Activated CD8-positive, alpha-beta memory T cell treated with anti-CD3 and anti-CD28 coated beads for 4 hours (primary cell): ENCODE results near the gene SNTG2.
A peak's percentile ranks its signal among the peaks of the same experiment; 100 is the strongest.
"Not testable (repeated sequence)": the region's sequence is repeated elsewhere in the genome, so short reads cannot be mapped to it uniquely, and the experiment has no call there.

Experiments used
- DNase-seq, 2 donors: peaks; one replicate each; pipeline ENCODE4 v3.0.0-alpha.2; 2020; ENCODE audit warnings: low read depth in 2 of 2

SNTG2 gene

DNA sequence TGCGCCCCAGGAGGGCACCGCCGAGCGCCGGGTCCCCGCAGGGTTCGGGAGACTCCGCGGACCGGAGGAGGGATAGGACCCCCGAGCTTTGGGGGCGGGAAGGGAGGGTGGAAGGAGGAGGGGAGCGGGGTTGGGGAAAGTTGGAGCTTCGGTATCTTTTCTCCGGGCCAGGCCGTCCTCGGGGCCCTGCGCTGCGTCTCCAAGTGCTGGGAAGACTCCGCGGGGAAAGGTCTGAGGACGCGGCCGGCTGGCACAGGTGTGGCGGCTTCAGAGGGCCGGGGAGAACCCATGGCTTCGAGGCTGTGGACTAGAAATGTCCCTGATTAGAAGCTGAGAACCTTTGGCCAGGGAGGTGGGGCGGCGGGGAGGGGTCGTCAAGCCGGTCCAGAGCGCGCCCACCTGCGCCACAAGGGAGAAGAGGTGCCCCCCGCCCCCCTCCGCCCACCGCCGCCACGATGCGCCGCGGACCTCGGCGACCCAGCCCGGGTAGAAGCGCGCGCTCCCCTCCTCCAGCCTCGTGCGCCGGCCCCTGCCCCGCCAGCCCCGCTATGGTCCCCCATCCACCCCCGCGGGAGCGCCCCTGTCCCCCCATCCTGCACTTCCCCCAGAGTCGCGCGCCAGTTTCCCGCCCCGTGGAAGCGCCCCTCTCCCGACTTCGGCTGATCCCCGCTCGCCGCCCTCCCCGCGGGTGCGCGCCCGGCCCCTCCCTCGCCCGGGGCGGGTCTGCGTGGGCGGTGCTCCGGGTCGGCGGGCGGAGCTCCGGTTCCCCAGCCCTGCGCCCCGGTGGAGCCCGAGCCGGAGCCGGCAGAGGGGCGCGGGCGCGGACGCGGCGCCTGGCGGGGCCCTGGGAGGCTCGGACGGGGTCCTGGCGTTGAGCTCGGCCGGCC lies at the start of gene SNTG2:
Gene SNTG2 (plus strand): TSS at position 770 of the 887 bp plus-strand sequence. CDS start 148 bp downstream, outside the sequence.
- DNase-seq: peak; percentile 26 to 35

DNA sequence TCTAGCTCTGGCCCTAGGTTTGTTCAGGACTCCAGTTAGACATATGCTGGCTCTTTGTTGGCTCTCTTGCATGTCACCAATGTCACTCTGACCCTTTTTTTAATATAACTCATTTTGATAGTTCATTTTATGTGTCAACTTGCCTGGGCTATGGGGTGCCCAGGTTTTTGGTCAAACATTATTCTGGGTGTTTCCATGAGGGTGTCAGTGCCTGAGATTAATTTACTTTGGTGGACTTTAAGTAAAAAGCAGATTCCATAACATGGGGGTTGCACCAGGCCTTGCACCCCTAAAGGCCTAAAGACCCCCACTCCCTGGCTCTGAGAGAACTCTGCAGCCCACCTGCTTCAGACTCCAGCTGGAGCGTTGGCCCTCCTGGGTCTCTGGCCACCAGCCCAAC lies 48.1 kb upstream of the SNTG2 start:
- no peak for DNase-seq

DNA sequence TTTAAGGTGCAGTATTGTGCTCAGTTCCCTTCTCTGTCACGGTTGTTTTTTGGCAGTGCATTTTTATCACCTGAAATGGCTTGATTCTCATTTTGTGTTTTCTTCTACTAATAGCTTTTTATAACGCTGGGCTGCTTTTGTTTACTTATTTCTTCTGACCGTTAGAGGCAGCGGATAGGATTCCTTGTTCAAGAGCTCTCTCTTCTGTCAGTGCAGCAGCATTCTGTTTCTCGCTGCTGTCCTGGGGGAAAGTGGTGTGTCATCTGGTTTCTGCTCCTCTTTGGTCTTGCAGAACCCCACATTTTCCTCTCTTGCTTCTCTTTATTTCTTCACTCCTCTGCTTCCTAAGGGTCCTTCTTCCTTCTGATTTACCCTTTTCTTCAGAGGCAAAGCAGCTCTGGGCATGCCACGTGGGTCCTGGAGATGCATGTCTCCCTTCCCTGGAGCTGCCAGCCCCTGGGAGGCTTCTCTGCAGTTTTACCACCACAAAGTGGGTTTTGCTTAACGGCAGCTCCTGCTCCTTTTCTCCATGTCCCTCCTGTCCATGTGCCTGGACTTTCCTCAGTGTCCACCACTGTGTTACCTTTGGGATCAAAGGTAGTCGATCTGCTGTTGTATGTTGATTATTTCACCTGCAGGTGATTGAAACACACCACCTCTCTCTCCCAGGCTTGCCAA lies 47.3 kb upstream of the SNTG2 start:
- no peak for DNase-seq

DNA sequence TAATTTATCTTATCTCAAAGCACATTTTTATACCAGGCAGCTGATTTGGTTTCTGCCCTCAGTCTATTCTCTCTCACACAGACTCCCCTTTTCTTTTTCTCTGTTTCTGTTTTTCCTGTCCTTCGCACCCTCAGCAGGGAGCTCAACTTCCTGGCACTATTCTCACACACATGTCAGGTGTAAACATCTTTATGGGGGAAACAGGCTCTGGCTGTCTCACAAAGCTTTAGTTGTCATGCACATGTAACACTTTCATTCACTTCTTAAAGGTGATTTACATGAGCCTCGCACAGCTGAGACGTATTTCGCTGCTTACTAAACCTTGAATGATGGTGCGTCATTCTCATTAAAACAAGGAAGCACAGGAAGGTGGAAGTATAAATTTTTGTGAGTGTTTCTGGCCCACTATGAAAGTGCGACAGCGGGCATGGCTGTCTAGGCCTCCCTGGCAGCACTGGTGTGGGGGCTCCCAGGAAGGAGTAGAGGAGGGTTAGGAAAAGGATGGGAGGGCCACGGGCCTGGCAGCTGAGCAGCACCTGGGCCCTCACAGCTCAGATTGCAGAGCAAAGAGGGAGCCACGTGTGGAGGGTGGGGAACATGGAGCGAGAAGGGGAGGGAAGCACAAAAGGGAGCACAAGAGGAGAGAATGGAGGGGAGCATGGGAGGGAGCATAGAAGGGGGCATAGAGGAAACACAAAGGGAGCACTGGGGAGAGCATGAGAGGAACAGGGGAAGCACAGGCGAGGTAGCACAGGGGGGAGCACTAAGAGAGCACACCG lies 46.2 kb upstream of the SNTG2 start:
- DNase-seq: no peak

DNA sequence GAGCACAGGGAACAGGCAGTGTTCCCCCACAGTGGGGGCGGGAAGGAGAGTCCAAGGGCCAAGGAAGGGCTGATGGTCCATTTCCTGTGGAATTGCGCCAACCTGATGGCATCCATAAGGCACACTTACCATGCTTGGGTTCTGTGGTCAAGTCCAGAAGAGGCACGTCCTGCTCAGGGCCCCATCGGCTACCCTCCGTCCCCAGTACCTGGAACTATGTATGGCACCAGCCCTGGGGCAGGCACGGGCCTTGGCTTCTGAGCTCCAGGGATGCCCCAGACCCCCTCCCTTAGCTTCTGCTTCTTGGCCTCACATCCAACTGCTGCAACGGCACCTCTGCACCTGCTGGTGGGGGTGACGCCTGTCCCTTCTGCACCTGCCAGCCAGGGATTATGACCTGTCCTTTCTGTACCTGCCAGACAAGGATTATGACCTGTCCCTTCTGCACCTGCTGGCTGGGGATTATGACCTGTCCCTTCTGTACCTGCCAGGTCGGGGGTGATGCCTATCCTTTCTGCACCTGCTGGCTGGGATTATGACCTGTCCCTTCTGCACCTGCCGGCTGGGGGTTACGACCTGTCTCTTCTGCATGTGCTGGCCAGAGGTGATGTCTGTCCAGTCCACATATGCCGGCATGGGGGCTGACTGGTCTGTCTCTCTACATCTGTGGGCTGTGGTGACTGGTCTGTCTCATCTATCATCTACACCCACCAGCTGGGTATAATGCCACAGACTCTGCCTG lies 45.4 kb upstream of the SNTG2 start:
- DNase-seq: no peak

DNA sequence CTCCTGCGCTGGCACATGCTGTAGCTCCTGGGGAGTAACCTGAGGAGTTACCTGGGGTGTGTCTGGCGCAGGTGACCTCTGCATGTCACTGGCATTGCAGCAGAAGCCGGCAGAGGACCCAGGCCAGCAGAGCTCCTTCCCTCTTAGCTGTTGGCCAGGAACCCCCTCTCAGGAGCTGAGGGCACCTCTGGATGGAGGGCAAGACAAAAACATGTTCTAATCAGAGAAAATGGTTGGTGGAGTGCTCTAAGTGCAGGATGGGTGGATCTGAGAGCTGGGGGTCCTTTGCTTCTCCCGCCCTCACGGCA lies 44.9 kb upstream of the SNTG2 start:
- DNase-seq: no peak

DNA sequence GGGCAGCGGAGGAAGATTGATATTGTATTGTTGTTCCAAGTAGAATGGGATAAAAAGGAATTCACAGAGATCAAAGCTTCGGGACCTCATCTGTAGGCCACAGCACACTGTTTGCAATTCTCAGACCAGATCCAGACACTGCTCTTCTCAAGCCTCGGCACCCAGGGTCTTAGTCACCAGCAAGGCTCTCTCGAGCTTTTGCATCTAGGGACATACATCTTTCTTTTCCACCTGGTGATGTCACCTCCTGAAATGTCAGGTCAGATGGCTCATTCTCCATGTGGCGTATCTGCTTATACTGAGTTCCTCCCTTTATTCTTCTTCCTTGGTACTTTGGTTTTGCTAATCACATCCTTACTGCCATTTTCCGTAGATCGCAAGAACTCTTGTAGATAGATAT lies 42.9 kb upstream of the SNTG2 start:
- DNase-seq: no peak

DNA sequence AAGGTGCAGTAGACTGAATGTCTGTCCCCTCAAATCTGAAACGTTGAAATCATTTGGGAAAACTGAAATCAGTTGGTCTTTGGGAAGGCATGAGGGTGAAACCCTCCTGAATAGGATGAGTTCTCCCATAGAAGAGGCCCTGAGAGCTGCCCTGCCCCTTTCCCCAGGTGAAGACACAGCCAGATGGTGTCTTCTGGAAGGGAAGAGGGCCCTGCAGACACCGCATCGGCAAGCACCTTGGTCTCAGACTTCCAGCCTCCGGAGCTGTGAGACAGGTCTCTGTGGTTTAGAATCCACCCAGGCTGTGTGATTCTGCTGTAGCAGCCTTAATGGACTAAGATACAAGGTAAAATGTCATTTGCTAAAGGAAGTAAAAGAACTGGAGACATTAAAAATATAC lies 42.1 kb upstream of the SNTG2 start:
- no peak for DNase-seq

DNA sequence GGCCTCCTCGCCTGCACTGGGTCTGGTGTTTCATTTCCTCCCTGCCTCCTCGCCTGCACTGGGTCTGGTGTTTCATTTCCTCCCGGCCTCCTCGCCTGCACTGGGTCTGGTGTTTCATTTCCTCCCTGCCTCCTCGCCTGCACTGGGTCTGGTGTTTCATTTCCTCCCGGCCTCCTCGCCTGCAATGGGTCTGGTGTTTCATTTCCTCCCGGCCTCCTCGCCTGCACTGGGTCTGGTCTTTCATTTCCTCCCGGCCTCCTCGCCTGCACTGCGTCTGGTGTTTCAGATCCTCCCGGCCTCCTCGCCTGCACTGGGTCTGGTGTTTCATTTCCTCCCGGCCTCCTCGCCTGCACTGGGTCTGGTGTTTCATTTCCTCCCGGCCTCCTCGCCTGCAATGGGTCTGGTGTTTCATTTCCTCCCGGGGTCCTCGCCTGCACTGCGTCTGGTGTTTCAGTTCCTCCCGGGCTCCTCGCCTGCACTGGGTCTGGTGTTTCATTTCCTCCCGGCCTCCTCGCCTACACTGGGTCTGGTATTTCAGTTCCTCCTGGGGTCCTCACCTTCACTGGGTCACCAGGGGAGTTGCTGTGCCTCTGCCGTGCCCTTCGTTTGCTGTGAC lies 40.8 kb upstream of the SNTG2 start:
- not testable (repeated sequence) for DNase-seq

DNA sequence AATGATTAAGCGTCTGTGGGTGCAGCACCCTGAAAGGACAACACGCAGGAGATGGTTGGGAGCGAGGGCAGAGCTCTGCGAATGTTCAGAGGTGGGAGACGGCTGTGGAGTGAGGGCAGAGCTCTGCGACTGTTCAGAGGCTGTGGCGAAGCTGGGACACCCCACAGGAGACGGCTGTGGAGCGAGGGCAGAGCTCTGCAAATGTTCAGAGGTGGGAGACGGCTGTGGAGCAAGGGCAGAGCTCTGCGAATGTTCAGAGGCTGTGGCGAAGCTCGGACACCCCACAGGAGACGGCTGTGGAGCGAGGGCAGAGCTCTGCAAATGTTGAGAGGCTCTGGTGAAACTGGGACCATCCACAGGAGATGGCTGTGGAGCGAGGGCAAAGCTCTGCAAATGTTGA lies 40.0 kb upstream of the SNTG2 start:
- DNase-seq: no peak

DNA sequence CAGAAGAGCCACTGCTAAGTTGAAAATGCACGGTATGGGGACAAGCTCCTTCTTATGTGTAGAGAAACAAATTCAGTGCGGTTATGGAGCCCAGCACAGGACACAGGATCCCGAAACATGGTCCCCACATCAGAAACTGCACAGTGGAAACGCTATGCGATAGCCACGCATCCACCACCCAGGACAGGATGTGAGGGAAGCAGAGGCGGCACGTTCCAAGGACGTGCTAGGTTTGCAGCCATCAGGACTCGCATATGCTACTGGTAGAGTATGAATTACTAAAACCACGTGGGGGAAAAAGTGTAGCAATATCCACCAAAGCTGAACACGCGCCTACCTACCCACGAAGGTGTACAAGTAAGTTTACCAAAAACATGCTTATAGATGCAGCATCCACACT lies 34.7 kb upstream of the SNTG2 start:
- DNase-seq: no peak

DNA sequence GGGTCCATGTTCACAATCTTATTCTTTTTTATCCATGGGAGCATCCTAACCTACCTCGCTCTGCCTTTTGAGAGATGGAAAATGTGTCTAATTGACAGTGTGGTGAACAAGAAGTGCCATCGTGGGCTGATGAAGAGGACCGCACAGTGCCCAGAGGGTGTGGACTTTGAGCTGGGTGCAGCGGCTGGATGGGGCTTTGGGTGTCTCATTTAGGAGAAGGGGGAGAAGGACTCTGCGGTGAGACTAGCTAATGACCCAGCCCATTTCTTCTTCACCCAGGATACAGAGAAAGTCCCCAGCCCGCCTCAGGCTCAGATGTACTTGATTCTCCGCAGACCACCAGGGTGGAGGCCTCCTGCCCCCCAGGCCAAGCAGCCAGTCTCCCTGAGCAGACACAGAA lies 33.7 kb upstream of the SNTG2 start:
- DNase-seq: no peak

DNA sequence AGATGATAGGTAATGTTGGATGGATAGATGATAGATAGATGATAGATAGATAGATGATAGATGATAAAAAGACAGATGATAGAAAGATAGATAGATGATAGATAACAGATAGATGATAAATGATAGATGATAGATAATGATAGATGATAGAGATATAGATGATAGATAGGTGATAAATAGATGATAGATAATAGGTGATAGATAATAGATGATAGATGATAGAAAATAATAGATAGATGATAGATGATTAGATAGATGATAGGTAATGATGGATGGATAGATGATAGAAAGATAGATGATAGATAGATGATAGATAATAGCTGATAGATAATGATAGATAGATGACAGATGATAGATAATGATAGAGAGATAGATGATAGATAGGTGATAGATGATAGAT lies 31.0 kb upstream of the SNTG2 start:
- no peak for DNase-seq

DNA sequence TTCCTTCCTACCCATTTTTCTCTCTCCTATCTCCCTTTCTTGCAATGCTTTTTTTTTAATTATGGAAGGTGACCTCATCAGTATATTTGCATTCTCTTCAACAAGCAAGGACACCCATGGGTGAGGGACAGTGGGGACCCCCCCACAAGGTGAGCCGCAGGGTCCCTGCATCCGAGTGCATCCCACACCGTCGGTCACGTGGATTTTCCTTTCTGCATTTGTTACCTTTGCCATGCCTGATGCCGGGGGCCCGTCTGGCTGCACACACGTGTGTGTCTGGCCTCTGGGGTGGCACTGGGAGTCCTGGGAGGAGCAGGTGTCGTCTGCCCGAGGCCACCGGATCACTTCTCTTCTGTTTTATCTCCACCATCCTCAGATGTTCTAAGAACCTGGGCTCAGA lies 30.1 kb upstream of the SNTG2 start:
- no peak for DNase-seq

DNA sequence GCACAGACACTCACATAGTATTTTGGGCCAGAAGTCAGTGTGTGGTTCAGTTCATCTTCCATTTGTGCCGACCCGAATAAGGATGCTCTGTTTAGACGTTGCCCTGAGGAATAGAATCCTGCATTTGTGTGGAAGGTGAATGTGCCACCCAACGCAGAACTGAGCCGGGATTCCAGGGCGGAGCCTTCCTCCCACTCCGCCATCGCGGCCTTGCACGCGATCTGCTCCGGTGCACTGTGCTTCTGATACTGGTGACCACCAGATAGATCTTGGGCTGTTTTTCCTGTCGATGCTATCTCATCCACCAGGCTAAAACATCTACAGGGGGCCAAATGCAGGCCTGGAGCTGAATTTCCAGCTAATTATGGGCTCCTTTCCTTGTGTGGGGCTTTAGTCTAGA lies 29.6 kb upstream of the SNTG2 start:
- no peak for DNase-seq

DNA sequence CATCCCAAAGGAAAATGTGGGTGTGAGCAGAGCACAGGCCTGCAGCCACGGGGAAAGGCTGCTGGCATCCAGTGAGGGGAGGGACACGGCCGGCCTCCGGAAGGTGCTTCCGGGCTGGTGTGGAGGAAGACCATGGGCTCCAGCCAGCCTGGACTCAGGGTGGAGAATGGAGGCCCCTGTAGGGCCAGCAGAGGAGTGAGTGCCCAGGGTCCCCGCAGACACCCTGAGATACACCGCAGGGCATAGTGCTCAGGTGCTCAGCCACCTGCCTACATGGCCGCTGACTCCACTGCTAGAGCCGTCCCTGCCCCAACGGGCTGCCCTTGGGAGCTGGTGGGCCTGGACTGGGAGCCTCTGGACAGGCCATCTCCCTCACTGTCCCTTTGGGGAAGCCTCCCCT lies 28.5 kb upstream of the SNTG2 start:
- DNase-seq: no peak

DNA sequence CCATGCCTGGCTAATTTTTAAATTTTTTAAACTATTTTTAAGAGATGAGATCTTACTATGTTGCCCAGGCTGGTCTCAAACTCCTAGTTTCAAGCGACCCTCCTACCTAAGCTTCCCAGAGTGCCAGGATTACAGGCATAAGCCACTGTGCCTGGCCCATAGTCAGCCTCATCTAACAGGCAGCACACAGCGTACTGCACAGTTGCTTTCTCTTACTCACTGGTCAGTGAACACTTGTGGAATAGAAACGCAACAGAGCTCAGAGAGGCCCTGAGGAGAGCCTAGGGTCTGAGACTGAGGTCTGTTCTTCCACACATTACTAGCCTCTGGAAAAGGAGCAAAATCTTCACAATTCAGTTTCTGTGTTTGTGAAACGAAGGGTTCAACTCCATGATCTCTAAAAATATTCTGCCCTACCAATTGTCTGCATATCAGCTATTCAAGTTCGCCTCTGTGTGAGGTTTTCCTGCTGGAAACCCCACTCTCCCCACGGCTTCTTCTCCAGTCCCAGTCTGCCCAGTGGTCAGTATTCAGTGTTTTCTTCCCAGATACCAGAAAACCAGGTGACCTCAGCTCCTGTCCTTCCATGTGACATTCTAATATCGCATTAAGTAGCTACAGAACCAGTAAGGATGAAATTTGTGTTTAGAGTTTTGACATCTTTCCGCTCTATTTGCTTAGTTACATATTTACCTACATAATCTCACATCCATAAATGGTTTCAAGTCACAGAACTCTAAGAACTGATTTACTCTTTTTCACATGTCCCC lies 26.6 kb upstream of the SNTG2 start:
- DNase-seq: no peak

DNA sequence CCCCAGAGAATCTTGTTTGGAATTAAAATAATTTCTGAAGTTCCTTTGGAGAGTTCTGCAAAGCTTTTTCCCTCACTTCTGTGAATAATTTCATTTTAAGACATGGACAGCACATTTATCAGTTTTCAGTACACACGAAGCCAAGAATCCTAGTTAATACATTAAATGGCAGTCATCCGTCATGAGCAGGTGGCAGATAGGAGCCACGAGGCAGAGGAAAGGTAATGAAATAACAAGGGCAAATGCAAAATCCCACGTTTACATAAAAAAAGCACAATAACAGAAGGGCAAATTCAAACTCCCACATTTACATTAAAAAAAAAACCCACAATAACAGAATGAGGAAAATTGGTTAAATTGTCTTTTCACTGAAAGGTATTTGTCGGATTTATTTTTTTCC lies 25.9 kb upstream of the SNTG2 start:
- no peak for DNase-seq

DNA sequence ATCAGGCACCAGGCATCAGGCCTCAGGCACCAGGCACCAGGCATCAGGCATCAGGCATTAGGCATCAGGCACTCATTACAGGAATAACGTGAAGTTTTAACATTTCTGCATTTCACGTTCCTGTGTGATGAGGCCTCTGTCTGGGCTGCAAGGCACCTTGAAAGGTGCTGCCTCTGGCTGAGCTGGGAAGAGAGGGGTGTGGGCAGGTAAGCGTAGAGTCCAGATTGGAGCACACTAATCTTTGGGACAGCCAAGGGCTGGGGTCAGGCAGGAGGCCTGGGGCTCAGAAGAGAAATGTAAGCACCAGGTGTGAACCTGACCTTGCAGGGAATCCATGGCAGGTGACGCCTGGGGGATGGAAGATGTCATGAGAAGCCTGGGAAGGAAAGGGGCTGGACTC lies 25.3 kb upstream of the SNTG2 start:
- DNase-seq: no peak

DNA sequence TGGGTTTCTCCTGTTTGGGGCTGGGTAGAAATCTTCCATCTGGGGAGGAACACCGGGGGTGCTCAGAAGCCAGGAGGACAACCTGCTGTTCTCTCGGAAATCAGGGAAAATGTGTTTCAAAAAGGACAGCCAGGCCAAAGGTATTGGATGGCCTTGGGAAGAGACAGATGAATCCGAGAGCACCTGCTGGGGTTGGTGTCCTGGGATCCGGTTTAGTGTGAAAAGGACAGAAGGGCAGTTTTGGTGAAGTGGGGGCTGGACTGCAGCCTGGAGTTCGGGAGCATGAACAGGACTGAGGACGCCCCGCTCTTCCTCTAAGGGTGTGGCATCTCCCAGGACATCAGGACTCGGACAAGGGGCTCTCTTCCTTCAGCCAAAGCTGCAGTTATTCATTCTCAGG lies 24.9 kb upstream of the SNTG2 start:
- DNase-seq: no peak

DNA sequence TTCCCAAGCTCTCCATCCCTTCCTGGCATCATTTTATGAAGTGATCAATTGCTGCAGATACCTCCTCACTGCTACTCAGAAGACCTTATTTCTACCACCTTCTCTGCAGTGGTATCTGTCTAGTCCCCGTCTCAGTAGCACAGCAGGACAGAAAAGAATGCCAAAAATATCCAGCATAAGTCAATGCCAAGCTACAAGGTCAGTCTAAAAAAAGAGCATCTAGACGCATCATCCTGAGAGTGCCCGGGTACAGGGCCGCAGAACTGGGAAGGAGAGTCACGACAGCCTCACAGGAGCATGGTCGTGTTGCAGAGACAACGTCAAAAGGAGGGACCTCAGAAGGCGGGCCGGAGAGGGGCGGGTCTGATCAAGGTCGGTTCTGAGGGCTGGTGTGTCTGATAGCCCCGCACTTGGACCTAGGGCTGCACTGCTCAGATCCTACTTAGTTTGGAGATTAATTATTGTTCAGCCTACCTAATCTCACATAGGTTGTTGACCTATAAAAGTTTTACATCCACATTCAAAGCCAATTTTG lies 24.3 kb upstream of the SNTG2 start:
- DNase-seq: no peak
